ENCODE measurements around the gene TTC6. TPM values are rescaled to one million over a fixed set of nuclear protein-coding genes. Genes with fewer than 3 reads are reported as not detected.

The TTC6 gene
- total RNA-seq, 1 experiment from 2014 or later: not detected

DNA sequence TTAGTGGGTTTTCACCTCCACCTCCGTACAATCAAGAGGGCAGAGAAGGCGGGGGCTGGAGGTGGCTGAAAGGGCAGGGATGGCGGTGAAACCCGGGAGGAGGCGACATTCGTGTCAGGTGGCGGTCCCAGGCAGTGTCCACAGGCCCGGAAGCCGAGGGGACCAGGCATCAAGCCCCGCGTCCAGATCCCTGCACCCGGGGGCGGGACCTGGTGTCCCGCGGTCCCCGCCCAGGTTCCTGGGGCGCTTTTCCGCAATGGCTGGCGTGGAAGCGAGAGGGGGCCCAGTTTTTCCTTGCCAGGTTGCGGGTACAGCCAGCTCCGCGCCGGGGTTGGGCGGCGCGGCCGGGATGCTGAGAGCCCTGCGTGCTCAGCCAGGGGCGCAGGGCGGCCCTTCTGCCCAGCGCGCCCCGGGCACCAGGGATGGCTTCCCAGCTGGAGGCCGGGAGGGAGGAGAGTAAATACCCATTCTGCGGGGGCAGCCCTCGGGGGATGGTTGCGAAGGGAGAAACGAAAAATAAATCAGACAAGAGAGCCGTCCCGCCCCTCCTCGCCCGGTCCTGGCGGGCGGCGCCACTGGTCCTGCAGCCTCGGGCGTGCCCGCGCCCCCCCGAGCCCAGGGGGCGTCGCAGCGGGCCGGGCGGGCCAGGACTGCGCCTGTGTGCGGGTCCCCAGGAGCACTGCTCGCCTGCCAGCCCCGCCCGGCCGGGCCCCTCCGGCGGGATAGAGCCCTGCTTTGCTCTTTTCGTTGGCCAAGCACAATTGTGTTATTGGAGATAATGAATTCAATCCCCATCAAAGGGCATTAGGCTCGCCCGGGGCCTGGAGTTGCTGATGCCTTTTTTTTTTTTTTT lies 11.8 kb upstream of the TTC6 start:
- no peak for DNase-seq (ENCODE audit: low spot score)
- in situ Hi-C loops (cut with HindIII; ENCODE audit: low sequenced_read_pairs): no loop called here

DNA sequence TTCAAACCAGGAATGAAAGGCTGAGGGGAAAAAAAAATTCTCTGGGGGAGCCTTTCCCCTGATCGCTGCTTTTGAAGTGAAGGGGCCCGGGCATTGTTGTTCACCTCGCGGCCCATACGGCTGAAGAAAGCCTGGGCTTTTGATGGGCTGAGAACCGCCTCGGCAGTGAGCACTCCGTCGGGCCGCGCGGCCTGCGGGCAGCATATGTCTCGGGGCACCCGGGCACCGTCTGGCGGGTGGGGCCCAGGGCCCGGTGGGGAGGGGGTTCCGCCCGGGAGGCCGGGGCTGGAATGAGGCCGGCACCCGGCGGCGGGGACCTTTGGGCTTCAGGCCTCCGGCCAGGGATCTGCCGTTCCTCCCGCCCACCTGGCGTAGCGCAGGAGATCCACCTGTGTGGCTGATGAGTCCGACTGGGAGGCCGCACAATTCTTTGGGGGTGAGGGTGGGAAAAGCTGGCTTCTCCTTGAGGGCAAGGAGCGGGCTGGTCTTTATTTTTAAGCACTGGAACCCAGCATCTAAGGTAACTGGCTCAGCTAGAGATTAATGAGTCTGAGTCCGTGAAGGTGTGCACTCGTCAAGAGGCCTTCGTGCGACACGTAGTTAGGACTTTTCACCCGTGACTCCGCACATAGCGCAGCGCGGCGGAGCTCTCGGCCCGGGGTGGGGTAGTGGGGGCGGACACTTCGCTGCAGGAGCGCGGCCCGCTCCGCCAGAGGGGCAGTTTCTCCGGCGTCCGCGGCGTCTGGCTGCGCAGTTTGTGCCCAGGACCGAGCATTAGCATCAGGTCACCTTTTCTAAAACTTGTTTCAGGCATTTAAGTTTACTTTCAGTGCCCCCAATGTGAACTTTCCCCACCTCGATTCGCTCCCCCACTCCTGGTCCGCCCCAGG lies 11.0 kb upstream of the TTC6 start:
- no peak for DNase-seq (ENCODE audit: low spot score)
- in situ Hi-C loops (cut with HindIII; ENCODE audit: low sequenced_read_pairs): no loop called here

DNA sequence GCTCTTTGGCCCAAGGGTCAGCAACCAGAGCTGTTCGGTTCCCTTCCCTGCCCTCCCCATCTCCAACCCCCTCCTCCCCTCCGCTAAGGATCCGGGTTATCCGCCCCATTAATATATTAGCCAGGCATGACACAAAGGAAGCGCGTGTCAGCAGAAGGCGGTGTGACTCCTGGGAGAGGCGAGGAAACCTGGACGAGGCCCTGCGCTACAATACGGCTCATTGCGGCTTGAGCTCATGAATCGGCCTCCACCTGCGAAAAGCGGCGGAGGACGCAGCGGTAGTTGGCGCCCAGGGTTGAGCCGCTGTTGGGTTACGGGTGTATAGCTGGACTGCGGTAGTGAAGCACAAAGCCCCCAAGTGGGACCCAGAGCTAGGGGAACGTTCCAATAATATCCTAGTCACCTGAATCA lies 10.3 kb upstream of the TTC6 start:
- in situ Hi-C loops (cut with HindIII; ENCODE audit: low sequenced_read_pairs): no loop called here
- DNase-seq (ENCODE audit: low spot score): no peak

DNA sequence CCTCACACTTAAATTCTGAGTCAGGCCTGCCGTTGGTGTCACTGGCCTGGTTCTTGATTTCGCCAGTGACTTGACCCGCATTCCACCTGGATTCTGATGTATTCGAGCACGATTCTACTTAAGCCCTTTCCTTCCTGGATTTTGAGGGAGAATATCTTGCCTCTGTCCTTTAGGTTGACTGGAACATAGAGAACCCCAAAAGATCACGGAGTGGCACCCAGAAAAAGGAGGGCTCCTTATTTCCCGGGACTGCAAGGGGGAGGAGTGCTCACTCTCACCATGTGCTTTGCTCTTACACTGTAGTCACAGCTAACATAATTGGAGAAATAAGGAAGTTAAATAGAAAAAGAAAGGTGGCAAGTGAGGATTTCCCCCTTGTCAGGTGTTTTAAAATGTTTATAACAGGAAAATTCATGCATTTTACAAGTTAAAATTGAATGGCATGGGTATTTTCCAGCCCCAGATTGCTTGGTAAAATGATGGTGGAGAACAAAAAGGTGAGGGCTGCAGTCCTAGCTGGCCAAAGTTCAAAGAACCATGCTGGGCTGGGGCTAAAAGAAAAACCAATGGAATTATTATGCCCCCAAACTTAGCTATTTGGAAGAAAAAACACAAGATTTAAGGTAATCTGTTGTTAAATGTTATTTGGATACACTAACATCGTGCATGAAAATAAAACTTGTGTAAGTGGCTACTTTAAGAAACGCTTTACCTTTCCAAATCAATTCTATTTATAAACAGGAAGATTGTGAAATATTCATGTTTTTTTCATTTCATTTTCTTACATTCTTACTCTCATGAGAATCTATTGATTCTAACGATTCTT lies 9.2 kb upstream of the TTC6 start:
- DNase-seq (ENCODE audit: low spot score): no peak
- in situ Hi-C loops (cut with HindIII; ENCODE audit: low sequenced_read_pairs): no loop called here

DNA sequence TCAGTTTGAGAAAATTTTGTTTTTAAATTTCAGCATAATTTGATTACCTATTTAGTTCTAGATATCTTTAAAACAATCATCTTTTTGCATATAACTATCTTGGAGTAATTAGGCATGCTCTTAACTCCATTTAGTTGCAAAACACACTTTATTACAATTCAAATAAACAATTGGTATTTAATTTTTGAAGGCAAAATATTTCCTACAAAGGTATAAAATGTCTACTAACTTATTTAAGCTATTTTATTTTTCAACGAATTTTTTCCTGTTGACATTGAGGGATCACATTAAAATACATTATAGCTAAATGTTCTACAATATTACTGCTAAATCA lies 8.7 kb upstream of the TTC6 start:
- in situ Hi-C loops (cut with HindIII; ENCODE audit: low sequenced_read_pairs): no loop called here
- DNase-seq (ENCODE audit: low spot score): no peak

DNA sequence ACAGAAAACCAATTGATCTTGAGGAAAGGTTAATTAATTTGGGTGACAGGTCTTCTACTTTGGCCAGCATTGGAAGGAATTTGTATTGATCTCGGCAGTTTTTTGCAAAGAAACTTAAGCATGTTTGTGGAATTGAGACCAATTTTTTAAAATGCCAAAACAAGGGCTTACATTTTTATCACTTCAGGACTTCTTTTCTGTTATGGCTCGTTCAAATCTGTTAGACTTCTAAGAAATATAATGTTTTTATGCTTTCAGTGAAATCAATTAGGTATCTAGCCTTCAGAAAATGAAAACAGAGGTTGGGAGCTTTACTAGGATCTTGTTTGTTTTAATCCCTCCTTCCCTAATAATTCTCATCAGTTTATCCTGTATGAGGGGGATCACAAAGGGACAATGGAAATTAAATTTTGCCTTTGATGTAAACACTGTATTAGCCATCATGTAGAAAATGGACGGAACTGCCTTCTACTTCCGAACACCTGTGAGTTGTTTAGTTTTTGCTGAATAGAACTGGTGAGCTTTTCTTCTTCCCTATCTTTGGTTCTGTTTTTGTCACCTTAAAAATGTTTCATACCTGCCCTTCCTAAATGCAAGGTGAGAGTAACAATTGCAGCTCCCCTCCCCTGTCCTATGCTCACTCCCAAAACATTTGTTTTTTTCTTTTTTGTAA lies 8.2 kb upstream of the TTC6 start:
- in situ Hi-C loops (cut with HindIII; ENCODE audit: low sequenced_read_pairs): no loop called here
- DNase-seq (ENCODE audit: low spot score): no peak

DNA sequence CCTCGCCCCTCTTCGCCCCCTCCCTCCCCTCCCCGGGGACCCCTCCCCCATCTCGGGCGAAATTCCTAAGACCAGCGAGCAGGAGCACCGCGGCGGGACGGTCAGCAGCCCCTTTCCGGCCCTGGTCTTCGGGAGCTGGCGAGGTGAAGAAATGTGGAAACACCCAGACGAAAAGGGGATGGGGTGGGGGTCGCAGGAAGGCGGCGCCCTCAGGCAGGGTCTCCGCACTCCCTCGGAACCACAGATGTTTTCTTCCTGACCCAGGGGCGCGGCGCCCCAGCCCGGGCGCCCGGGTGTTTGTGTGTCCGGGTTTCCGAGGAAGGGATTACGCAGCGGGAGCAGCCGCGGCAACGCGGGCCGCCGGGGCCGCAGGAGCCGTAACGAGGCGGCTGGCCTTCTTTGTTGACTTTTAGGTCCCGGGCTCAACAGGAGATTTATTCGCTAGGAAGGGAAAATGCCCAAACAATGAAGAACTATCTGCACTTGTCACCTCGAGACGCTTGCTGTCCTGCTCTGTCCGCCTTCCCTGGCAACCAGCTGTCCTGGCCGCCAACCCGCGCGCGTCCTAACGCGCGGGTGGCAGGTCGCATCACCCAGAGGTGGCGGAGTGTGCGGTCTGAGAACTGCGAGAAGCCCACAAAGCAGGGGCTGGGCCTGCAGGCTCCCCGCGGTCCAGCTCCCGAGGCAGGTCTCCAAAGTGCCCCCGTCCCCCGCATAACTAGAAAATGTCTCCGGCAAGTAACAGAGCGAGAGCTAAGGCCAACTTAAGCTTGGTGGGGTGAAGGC lies 7.4 kb upstream of the TTC6 start:
- in situ Hi-C loops (cut with HindIII; ENCODE audit: low sequenced_read_pairs): no loop called here
- DNase-seq (ENCODE audit: low spot score): no peak

DNA sequence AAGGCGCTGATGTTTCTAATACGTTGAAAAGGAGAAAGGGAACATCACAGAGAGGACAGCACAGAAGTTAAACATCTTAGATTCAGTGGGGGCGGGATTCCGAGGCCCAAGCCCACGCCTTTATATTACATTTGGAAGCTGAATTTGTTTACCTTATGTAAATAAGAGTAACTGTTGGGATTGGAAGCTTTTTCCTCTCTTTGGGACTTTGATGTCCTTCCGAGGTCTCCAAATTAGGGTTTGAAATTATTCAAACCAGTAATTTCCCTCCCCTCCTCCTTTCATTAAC lies 6.8 kb upstream of the TTC6 start:
- in situ Hi-C loops (cut with HindIII; ENCODE audit: low sequenced_read_pairs): no loop called here
- no peak for DNase-seq (ENCODE audit: low spot score)

DNA sequence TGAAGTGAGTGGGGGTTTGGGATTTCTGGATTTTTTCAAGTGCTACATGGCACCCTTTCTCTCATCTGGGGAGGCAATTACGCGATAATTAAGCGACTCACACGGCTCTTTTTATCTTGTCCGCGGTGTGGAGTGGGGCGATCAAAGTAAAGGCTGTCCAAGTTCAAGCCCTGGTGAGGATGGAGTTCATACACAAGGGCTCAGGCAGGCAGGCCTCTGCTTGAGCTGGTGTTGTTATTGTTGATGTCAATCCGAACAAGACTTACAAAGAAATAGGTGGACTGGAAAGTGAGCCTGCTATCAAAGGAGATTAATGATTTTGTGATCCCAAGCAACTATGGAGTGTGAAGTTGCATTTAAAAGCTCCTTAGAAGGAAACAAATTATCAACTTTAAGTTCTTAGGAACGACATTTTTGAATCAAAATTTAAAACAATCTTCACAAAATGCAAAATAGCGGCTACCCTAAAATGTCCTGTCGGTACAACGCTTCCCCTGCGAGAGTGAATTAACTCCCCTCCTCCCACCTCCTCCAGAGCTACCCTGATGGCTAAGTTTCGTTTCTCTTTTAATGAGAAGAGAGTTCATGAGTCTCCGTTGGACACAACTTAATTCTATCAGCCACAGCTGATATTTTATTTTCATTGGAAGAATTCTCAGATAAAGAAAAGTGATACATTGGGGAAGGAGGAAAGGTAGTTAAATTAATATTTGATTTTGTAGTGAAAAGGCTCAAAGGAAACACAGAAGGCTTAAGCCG lies 6.3 kb upstream of the TTC6 start:
- no peak for DNase-seq (ENCODE audit: low spot score)
- in situ Hi-C loops (cut with HindIII; ENCODE audit: low sequenced_read_pairs): no loop called here

DNA sequence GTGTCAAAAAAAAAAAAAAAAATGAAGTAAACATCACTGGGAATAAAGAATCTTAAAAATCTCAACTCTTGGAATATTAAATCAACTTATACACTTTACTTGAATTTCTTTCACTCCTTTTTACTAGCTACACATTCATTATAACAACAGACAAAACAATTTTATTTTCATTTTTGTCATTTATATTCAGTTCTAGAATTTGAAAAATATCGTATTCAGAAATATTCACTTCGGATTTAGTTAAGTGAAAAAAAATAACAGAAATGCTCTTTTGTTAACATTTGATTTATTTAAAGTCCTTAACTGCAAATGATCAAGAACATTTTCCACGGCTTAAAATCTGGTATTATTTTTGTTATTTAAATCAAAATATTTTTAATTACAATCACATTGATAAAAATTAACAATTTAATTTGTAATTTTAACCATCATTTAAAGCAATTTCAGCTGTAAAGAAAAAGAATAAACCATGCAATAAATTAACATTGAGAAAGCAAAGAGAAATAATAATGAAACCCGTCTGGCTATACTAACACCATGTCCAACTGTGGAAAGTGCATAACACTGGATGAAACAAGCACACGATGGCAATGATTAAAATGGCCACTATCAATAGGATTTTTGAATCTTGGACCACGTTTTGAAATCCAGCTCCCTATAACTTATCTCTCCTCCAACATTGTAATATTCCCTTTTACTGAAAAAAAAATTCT lies 5.6 kb upstream of the TTC6 start:
- DNase-seq (ENCODE audit: low spot score): no peak
- in situ Hi-C loops (cut with HindIII; ENCODE audit: low sequenced_read_pairs): no loop called here

DNA sequence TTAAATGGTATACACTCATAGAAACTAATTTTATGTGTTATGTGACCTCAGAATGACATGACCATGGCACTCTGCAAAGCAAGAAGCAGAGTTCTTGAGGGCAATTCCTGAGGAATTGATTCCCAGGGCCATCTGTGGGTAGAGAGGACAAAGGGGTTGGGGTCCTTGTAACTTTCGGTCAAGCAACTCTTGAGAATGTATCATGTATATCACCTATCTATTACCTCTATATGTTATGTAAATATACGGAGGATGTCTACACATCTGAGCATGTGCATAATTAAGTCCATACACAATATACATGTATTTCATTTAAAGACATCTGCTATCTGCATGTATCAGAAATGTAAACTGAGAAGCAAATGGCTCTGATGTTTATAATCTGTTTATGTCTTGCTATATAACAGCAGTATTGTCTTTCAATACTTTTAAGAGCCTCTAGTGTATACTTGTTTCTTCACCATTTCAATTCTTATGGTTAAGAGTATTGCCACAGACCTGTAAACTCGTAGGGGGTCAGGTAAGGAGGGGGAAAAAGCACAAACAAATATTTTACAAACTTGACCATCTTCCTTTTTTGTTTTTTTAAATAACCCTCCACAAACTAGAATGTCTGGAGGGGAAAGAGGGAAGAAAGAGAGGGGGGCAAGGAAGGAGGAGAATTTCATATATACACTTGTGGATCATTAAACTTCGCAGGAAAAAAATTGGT lies 4.8 kb upstream of the TTC6 start:
- in situ Hi-C loops (cut with HindIII; ENCODE audit: low sequenced_read_pairs): no loop called here
- no peak for DNase-seq (ENCODE audit: low spot score)

DNA sequence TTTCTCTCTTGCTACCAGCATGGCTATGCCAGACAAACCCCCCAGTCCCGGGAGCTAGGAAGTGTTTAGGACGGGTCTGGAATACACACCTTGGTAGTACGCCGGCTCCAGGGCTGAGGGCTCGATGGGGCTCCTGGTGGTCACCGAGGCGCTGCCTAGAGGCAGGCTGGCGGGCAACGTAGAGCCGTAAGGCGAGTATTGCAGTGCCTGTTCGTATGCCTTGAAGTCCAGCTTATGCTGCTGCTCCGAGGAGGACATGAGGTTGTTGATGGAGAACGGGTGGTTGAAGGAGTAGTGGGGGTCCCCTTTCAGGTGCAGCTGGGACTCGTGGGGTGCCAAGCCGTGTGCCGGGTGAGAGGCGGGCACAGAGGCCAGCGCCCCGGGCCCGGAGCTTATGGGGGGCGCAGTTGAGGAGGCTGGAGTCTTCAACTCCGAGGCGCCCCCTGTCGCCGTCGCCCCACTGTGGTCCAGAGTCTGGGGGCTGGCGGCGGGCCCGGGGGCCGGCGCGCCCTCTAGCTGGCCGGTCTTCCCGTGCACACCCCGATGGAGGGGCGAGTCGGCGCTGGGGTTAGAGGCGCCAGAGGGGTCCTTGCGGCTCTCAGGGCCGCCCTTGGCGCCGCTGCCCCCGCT lies 4.0 kb upstream of the TTC6 start:
- in situ Hi-C loops (cut with HindIII; ENCODE audit: low sequenced_read_pairs): no loop called here
- DNase-seq (ENCODE audit: low spot score): no peak

DNA sequence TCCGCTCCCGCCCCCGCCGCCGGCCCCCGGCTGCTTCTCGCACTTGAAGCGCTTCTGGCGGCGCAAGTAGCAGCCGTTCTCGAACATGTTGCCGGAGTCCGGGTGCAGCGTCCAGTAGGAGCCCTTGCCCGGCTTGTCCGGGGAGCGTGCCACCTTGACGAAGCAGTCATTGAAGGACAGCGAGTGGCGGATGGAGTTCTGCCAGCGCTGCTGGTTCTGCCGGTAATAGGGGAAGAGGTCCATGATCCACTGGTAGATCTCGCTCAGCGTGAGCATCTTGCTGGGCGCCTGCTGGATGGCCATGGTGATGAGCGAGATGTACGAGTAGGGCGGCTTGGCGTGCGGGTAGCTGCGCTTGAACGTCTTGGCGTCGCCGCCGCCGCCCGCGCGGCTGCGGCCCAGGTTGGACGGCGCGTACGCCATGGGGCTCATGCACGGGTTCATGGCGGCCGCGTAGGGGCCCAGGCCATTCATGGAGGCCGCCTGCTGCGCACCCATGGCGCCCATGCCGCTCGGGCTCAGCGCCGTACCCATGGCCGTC lies 3.4 kb upstream of the TTC6 start:
- in situ Hi-C loops (cut with HindIII; ENCODE audit: low sequenced_read_pairs): no loop called here
- no peak for DNase-seq (ENCODE audit: low spot score)

DNA sequence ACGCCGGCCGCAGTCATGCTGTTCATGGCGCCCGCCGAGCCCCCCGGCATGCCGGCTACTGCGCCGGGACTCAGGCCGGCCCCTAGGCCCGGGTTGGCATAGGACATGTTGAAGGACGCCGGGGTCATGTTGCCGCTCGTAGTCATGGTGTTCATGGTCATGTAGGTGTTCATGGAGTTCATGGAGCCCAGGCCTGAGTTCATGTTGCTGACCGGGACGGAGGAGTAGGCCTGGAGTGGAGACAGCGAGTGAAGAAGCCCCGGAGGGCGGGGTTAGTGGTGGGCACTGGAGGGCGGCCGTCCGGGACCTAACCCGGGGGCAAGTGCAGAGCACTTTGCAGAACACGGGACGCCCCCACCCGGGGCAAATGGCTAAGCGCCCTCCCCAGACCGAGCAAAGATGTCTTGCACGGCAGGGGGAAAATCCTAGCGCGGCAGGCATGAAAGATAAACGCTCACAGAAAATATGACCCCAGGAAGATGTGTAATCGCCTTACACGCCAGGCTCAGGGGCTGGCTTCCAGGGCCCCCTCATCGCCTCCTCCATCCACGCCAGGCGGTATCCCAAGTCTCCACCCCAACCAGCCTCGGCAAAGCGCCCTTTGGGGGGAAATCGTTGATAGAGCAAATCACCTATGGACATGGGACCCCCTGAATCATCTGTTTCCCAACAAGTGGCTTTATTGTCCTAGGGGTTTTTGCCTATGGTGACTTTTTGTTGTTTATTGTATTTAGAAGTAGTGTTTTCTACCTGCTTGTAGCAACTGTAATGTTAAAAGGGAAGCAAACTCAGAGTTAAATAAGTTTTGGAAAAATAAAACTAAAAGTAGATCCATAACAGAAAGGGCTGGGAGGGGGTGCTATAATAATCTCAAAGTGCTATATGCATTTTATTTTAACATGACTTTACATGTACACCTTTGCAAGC lies 2.7 kb upstream of the TTC6 start:
- DNase-seq (ENCODE audit: low spot score): no peak
- in situ Hi-C loops (cut with HindIII; ENCODE audit: low sequenced_read_pairs): no loop called here
